ENCODE results near the gene BRF1. TPM values are rescaled to one million over a fixed set of nuclear protein-coding genes. Genes with fewer than 3 reads are reported as not detected.
"Not testable (repeated sequence)": the region's sequence is repeated elsewhere in the genome, so short reads cannot be mapped to it uniquely, and the experiment has no call there.

The BRF1 gene
- total RNA-seq, 2 donors from 2014 or later: 16.2 to 17.2 TPM

- no peaks in the 10 kb centered on the region for H3K9me3 ChIP-seq
- no peak for TF ChIP-seq CTCF (IDR thresholded peaks at IDR 0.05)
- peak overlapping the region; percentile 55 to 75 for H3K27ac ChIP-seq
- H3K36me3 ChIP-seq: no peaks in the 10 kb centered on the region
- no peak overlapping the region for H3K4me3 ChIP-seq
- no peak for DNase-seq (ENCODE audit: low spot score)
- peaks cover 0 to 80% of the 10 kb centered on the region in 2 donors for H3K4me1 ChIP-seq
- H3K27me3 ChIP-seq: no peaks in the 10 kb centered on the region
Observed at GRCh38 chr14:105337966-105338741, 37.4 kb upstream of the BRF1 start.

GRCh38 chr14:105337433-105337832 lies 36.6 kb upstream of the BRF1 start:
- H3K27me3 ChIP-seq: no peaks in the 10 kb centered on the region
- H3K4me1 ChIP-seq: peaks cover 0 to 82% of the 10 kb centered on the region in 2 donors
- no peaks in the 10 kb centered on the region for H3K9me3 ChIP-seq
- DNase-seq (ENCODE audit: low spot score): no peak
- peak overlapping the region; percentile 55 to 75 for H3K27ac ChIP-seq
- no peak for TF ChIP-seq CTCF (IDR thresholded peaks at IDR 0.05)
- no peak overlapping the region for H3K4me3 ChIP-seq
- H3K36me3 ChIP-seq: no peaks in the 10 kb centered on the region

- no peak for TF ChIP-seq CTCF (IDR thresholded peaks at IDR 0.05)
- Histone ChIP-seq H3K4me1 (peaks cover 0 to 85% of the 10 kb centered on the region in 2 donors), H3K4me3 (no peak overlapping the region), H3K36me3 (no peaks in the 10 kb centered on the region), H3K27me3 (no peaks in the 10 kb centered on the region), H3K9me3 (no peaks in the 10 kb centered on the region), H3K27ac (peak overlapping the region; percentile 76 to 81)
- DNase-seq (ENCODE audit: low spot score): no peak
Observed at GRCh38 chr14:105336477-105337287, 35.9 kb upstream of the BRF1 start.

- peaks cover 0 to 79% of the 10 kb centered on the region in 2 donors for H3K4me1 ChIP-seq
- DNase-seq (ENCODE audit: low spot score): no peak
- peak overlapping the region; percentile 76 to 81 for H3K27ac ChIP-seq
Observed at GRCh38 chr14:105335735-105336476, 35.1 kb upstream of the BRF1 start.

GRCh38 chr14:105335231-105335542 lies 34.4 kb upstream of the BRF1 start:
- DNase-seq (ENCODE audit: low spot score): not testable (repeated sequence)

More at GRCh38 chr14:105335735-105336476, 35.1 kb upstream of the BRF1 start:
- Histone ChIP-seq H3K4me3 (no peak overlapping the region), H3K9me3 (no peaks in the 10 kb centered on the region), H3K36me3 (no peaks in the 10 kb centered on the region), H3K27me3 (no peaks in the 10 kb centered on the region)
- no peak for TF ChIP-seq CTCF (IDR thresholded peaks at IDR 0.05)

More at GRCh38 chr14:105335231-105335542, 34.4 kb upstream of the BRF1 start:
- H3K9me3 ChIP-seq, H3K36me3 ChIP-seq, H3K4me3 ChIP-seq, H3K27me3 ChIP-seq: not testable (repeated sequence)
- Histone ChIP-seq H3K4me1 (peaks cover 0 to 79% of the 10 kb centered on the region in 2 donors), H3K27ac (peak overlapping the region; percentile 76 to 81)

Data from right atrium auricular region (tissue), 2 donors.